Heart left ventricle (tissue), 16 donors: ENCODE measurements around the gene C12orf42. TPM values are rescaled to one million over a fixed set of nuclear protein-coding genes. Genes with fewer than 3 reads are reported as not detected.

Experiments
- ATAC-seq, 4 donors: fragments of 200-7000 bp; cut with Tn5 transposase; one replicate each; pipeline ENCODE4 v1.9.1; 2020 to 2022; ENCODE audit warnings: moderate library complexity in 4 of 4, mild to moderate bottlenecking in 3 of 4, moderate number of reproducible peaks in 1 of 4
- DNase-seq, 5 donors: peaks; one replicate each; pipeline ENCODE4 v3.0.0-alpha.2; 2020
- H3K27ac ChIP-seq, 12 donors: fragments of 200-600 bp; sonication (generic) in 4 of 12; one replicate each; pipeline versions ENCODE4 v1.5.0 to v1.8.0; 2016 to 2022; ENCODE audit warnings: mild to moderate bottlenecking in 2 of 12
- H3K27me3 ChIP-seq, 9 donors: fragments of 200-600 bp; sonication (generic) in 2 of 9; one replicate each; pipeline versions ENCODE4 v1.5.1 to v1.8.0; 2016 to 2022; ENCODE audit warnings: mild to moderate bottlenecking in 3 of 9
- H3K36me3 ChIP-seq, 9 donors: fragments of 200-600 bp; sonication (generic) in 2 of 9; one replicate each; pipeline versions ENCODE4 v1.5.0 to v1.8.0; 2018 to 2022; ENCODE audit warnings: mild to moderate bottlenecking in 2 of 9
- H3K4me1 ChIP-seq, 12 donors: fragments of 200-600 bp; sonication (generic) in 4 of 12; one replicate each; pipeline versions ENCODE4 v1.5.0 to v1.8.0; 2016 to 2022; ENCODE audit warnings: mild to moderate bottlenecking in 3 of 12
- H3K4me3 ChIP-seq, 12 donors: fragments of 200-600 bp; sonication (generic) in 4 of 12; one replicate each; pipeline versions ENCODE4 v1.5.0 to v1.8.0; 2017 to 2022; ENCODE audit warnings: mild to moderate bottlenecking in 9 of 12, moderate library complexity in 4 of 12
- H3K9me3 ChIP-seq, 12 donors: fragments of 200-600 bp; sonication (generic) in 4 of 12; one replicate each; pipeline versions ENCODE4 v1.5.0 to v1.8.0; 2016 to 2022; ENCODE audit warnings: mild to moderate bottlenecking in 1 of 12
- CTCF ChIP-seq, 12 donors: fragments of 200-600 bp; sonication (generic) in 4 of 12; IDR thresholded peaks; one replicate each; pipeline versions ENCODE4 v1.5.0 to v1.8.0; 2018 to 2022; ENCODE audit warnings: antibody characterized with exemption in 12 of 12, mild to moderate bottlenecking in 5 of 12
- POLR2A ChIP-seq, 2 donors: fragments of 450-650 bp; IDR thresholded peaks; one replicate each; pipeline ENCODE4 v1.6.1; 2017; ENCODE audit warnings: antibody characterized with exemption in 2 of 2, mild to moderate bottlenecking in 2 of 2, moderate library complexity in 2 of 2
- WGBS, 4 donors: extraction: QIAGEN DNeasy Blood & Tissue Kit in 2 of 4; methylation state at CpG; one replicate each; pipeline versions ENCODE4 v1.1.5 to v1.1.7; 2013 to 2018; 5-methylcytosine and 5-hydroxymethylcytosine counted together
- intact Hi-C, 10 donors: fragments of 100-400 bp; cut with DNase I; formaldehyde crosslinking; loops; one replicate each; pipeline versions ENCODE4 v1.11.1 to v1.14.2; 2022
- polyA plus RNA-seq, 2 donors: library from polyadenylated mRNA; stranded (reverse); fragments of 200-250 nt; gene quantifications; one replicate each; pipeline ENCODE4 v1.2.3, GENCODE V29; 2013
- total RNA-seq, 9 donors: library from RNA; depleted of rRNA in 2 of 9; stranded (reverse); fragments of >200 nt in 2 of 9; fragmentation: NEBNext Ultra II Directional in 3 of 9; extraction: Animal tissue kit (Norgen Biotek cat#: 25700) in 3 of 9; gene quantifications; one replicate each; pipeline versions ENCODE4 v1.1.0 to v1.2.4, GENCODE V29; 2016 to 2023
- donor health status: ischemic (EF 13 %, LVEDD 7.1; RV severe dilation, severe dysfunction).
- donor health status: healthy with polysubstance abuse.
- donor health status: DM: no; HTN: yes; CAD: no.
- donor health status: DM: no; HTN: no; CAD: no.
- donor health status: ischemic (EF 25% LVEDD 6.9; RV normal size, moderate dysfunction).
- donor health status: ischemic (EF 25% LVEDD 5.7; RV mildly dilated, moderate dysfunction).
- donor health status: healthy.
- donor health status: DM: yes; HTN: yes; CAD: no.
- donor health status: ischemic (EF 35%, LVEDD 5.7; RV mildly dilated, moderate dysfunction).
- donor health status: nonischemic (EF 11% LVEDD 7.7; RV severe dilation, severe dysfunction).
- donor health status: DM: yes; HTN: yes; CAD: no.
- donor health status: PGD.
- donor health status: ischemic (EF 29% LVEDD 5.4; RV normal size, mild dysfunction).
- donor health status: nonischemic (EF 23%, LVEDD 6.1; RV moderate dilation, normal function).

The C12orf42 gene
- total and polyA plus RNA-seq, 11 donors: not detected

GRCh38 chr12:103257763-103258162 lies 238.0 kb downstream of the C12orf42 start:
- ATAC-seq (no peak), DNase-seq (no peak)
- Histone ChIP-seq H3K36me3 (no peaks in the 10 kb centered on the region), H3K9me3 (peaks cover 0 to 5% (median 0%) of the 10 kb centered on the region in 12 donors), H3K4me3 (no peak overlapping the region), H3K27ac (no peak overlapping the region), H3K27me3 (no peaks in the 10 kb centered on the region), H3K4me1 (no peaks in the 10 kb centered on the region)
- intact Hi-C loops: no loop called here
- TF ChIP-seq CTCF (IDR thresholded peaks at IDR 0.05) (no peak), POLR2A (IDR thresholded peaks at IDR 0.05) (no peak)
- WGBS, 4 donors: 58 to 71% (median 69%) methylated on average over 2 of the region's 2 CpGs

Other genes starting within 250 kb of the C12orf42 start
- 1 to 10 TPM in 1 of 9 donors, under 1 TPM in 4, not detected in 4; 0.12 to 3.5 (median 0.37) TPM for gene STAB2, start 91.3 kb upstream of the C12orf42 start, total RNA-seq
- gene STAB2, start 91.3 kb upstream of the C12orf42 start, polyA plus RNA-seq: not detected